ENCODE results near the gene ENPP6.

- no peak for TF ChIP-seq CTCF (IDR thresholded peaks at IDR 0.05)
- no peak for TF ChIP-seq POLR2A (IDR thresholded peaks at IDR 0.05)
- no peak for TF ChIP-seq EP300 (IDR thresholded peaks at IDR 0.05)
Observed at GRCh38 chr4:184197536-184198082, 20.1 kb downstream of the ENPP6 start.
